GM19238 (cell line): Measurements from ENCODE around the gene ASH1L.
"Not testable (repeated sequence)": the region's sequence is repeated elsewhere in the genome, so short reads cannot be mapped to it uniquely, and the experiment has no call there.

Source experiments
- DNase-seq: peaks from one replicate; pipeline ENCODE4 v3.0.0; 2011; ENCODE audit warnings: low spot score; ENCODE audit not compliant: insufficient read length

Gene ASH1L

GRCh38 chr1:155313261-155313660 is 249.3 kb downstream of the ASH1L start:
- DNase-seq: no peak

- DNase-seq: no peak
Observed at GRCh38 chr1:155309423-155310021, 253.1 kb downstream of the ASH1L start.

- DNase-seq: peak; percentile 93
Observed at GRCh38 chr1:155308493-155309422, 253.8 kb downstream of the ASH1L start, which contains the start of gene FDPS. Gene FDPS, plus strand, starts transcription at chr1:155308866. Its CDS starts 924 bp downstream, at chr1:155309790.

- no peak for DNase-seq
Observed at GRCh38 chr1:155307247-155307740, 255.3 kb downstream of the ASH1L start.

GRCh38 chr1:155305881-155306391 is 256.7 kb downstream of the ASH1L start:
- no peak for DNase-seq

GRCh38 chr1:155304558-155305063 is 258.0 kb downstream of the ASH1L start:
- DNase-seq: peak; percentile 60

DNA sequence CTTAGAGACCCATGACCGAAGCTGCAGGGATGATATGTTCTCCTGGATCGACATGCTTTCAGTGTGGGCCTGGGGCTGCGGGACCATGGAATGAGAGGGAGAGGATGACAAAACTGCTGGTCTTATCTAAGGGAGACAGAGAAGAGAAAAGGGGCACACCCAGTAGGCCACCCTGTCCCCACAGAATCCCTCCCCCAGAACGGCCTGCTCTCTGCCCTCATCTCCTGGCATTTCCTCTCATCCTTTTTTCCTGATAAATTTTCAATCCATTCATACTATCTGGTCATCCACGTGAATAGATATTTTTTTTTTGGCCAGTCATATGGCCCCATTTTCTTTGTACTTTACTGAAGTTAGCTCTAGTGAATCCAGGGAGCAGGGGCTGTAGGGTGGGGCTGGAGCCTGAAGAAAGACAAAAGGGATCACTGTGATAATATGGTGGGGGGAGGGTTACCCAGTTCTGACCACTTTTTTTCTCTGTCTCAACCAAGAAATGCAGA is 261.2 kb downstream of the ASH1L start, which contains the start of gene PKLR:
Gene PKLR (minus strand): TSS at position 97 of the 500 bp plus-strand sequence. CDS start 43 bp downstream, at position 54.
- no peak for DNase-seq

- DNase-seq: no peak
Observed at GRCh38 chr1:155300553-155301329, 261.9 kb downstream of the ASH1L start.

- no peak for DNase-seq
Observed at GRCh38 chr1:155300024-155300423, 262.6 kb downstream of the ASH1L start.

- no peak for DNase-seq
Observed at GRCh38 chr1:155297384-155297783, 265.2 kb downstream of the ASH1L start.

GRCh38 chr1:155296661-155297060 is 265.9 kb downstream of the ASH1L start:
- no peak for DNase-seq

DNA sequence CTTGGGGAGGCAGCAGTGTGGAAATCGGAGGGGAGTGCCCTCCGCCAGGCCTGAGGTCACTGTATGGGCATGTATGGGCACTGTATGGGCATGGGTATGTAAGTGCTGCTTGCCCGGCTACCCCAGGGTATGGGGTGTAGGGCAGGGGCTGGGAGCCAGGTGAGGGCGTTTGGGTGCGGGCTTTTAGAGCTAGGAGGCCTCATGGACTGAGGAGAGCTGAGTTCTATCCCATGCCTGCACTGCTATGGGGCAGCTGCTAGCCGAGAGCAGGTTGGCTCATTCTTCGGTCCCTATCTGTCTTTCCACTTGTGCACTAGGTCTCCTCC is 266.7 kb downstream of the ASH1L start:
- DNase-seq: no peak

- DNase-seq: no peak
Observed at GRCh38 chr1:155295183-155295941, 267.2 kb downstream of the ASH1L start.

GRCh38 chr1:155294520-155295182 is 268.0 kb downstream of the ASH1L start:
- no peak for DNase-seq

DNA sequence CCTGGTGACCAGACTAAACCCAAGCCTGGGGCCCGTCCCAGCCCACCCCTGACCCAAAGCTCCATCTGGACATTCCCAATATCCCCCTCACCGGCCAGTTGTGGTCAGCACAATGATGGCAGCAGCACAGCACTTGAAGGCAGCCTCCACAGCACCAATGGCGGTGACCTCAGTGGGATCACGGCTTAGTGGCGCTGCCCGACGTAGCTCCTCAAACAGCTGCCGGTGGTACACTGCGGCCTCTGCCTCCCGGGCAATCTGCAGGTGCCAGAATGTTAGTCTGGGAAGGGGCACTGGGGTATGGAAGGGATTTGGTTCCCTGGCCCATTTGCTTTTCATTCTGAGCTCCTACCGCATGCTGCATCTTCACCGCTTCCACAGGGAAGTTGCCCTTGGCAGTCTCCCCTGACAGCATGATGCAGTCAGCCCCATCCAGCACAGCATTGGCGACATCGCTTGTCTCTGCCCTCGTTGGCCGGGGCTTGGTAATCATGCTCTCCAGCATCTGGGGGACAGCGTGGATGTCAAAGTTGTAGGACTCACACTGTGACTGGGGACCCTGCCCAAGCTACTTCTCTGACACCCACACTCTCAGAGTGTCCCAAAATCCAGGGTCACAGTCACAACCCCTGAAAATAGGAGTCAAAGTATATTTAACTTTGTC is 269.4 kb downstream of the ASH1L start:
- no peak for DNase-seq

- not testable (repeated sequence) for DNase-seq
Observed at GRCh38 chr1:155291006-155291405, 271.6 kb downstream of the ASH1L start.

- DNase-seq: no peak
Observed at GRCh38 chr1:155287987-155288543, 274.5 kb downstream of the ASH1L start.

DNA sequence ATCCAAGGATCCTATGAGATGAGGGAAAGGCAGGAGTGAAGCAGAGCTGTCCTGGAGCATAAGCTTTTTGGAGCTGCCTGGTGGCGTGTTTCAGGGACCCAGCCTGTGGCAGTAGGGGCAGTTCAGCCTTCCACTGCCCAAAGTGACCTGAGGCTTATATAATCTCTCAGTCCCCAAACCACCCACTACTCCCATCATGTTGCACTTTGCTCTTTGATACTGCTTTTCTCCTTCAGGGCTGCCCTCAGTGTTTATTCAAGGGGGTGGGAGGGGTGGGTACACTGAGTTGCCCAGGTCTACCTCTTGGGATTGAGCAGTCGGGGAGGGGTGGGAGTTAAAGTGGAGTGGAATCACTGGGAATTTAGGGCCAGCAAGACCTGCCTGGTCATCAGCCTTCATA is 276.1 kb downstream of the ASH1L start:
- no peak for DNase-seq

DNA sequence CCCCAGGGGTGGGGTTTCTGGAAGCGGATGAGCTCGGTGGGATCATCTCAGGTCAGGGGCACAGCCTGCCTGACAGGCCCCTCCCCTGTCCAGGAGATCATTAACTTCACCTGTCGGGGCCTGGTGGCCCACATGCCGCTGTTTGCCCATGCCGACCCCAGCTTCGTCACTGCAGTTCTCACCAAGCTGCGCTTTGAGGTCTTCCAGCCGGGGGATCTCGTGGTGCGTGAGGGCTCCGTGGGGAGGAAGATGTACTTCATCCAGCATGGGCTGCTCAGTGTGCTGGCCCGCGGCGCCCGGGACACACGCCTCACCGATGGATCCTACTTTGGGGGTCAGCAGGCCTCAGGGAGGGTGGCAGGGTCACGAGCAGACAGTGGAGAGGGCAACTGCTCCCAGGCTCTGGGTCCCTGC is 277.0 kb downstream of the ASH1L start:
- no peak for DNase-seq
